ENCODE measurements around the gene DPP9. TPM values are rescaled to one million over a fixed set of nuclear protein-coding genes. Genes with fewer than 3 reads are reported as not detected.

DPP9 gene
- total RNA-seq, 1 donor from 2014 or later, result 34.0 TPM

DNA sequence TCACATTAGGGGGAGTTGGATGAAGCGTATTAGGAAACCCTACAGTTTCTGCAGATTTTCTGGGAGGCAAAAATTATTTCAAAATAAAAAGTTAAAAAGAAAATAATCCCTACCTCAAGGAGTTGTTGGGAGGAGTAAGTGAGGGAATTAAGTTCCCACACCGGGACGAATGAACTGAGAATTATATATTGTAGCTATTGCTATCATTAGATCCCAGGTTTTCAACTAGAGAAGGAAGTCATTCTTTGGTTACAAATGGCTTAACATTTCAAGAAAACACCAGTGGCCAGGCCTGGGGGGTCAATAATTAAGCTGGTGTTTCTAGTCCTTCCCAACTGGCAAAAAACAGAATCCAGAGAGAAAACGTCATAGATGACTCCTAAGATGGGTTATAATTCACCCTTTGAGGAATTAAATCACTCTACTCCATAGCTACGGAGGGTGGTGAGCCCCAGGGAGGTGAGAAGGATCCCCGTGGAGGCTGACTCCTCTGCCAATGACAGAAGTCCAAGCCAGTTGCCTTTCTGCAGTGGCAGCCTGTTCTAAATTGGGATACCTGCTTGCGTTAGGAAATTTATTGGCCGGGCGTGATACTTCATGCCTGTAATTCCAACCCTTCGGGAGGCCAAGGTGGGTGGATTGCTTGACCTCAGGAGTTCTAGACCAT, 52.3 kb downstream of the DPP9 start:
- FAIRE-seq (no peak), DNase-seq (ENCODE audit: low read depth) (no peak)
- Histone ChIP-seq H3K27me3 (ENCODE audit: control insufficient read depth, insufficient read depth, low read length) (no peaks in the 10 kb centered on the region), H3K36me3 (ENCODE audit: control insufficient read depth, insufficient read depth, low read length) (peaks cover 10% of the 10 kb centered on the region), H3K4me3 (ENCODE audit: low read depth, low read length) (no peak overlapping the region)
- TF ChIP-seq, protein P1, sequence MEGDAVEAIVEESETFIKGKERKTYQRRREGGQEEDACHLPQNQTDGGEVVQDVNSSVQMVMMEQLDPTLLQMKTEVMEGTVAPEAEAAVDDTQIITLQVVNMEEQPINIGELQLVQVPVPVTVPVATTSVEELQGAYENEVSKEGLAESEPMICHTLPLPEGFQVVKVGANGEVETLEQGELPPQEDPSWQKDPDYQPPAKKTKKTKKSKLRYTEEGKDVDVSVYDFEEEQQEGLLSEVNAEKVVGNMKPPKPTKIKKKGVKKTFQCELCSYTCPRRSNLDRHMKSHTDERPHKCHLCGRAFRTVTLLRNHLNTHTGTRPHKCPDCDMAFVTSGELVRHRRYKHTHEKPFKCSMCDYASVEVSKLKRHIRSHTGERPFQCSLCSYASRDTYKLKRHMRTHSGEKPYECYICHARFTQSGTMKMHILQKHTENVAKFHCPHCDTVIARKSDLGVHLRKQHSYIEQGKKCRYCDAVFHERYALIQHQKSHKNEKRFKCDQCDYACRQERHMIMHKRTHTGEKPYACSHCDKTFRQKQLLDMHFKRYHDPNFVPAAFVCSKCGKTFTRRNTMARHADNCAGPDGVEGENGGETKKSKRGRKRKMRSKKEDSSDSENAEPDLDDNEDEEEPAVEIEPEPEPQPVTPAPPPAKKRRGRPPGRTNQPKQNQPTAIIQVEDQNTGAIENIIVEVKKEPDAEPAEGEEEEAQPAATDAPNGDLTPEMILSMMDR (IDR thresholded peaks at IDR 0.05; ENCODE audit: insufficient read depth, low read length, severe bottlenecking), result no peak

GRCh38 chr19:4669723-4670480, 53.7 kb downstream of the DPP9 start, which contains the start of gene MYDGF:
TSS of gene MYDGF (minus strand) at chr19:4670342. CDS start at chr19:4670334, 8 bp downstream.
- TF ChIP-seq, protein P1 (IDR thresholded peaks at IDR 0.05; ENCODE audit: insufficient read depth, low read length, severe bottlenecking), result no peak
- DNase-seq (ENCODE audit: low read depth) (peak; percentile 56), FAIRE-seq (no peak)
- Histone ChIP-seq H3K36me3 (ENCODE audit: control insufficient read depth, insufficient read depth, low read length) (peaks cover 16% of the 10 kb centered on the region), H3K4me3 (ENCODE audit: low read depth, low read length) (peak within 1 kb of the TSS; percentile 95), H3K27me3 (ENCODE audit: control insufficient read depth, insufficient read depth, low read length) (no peaks in the 10 kb centered on the region)

DNA sequence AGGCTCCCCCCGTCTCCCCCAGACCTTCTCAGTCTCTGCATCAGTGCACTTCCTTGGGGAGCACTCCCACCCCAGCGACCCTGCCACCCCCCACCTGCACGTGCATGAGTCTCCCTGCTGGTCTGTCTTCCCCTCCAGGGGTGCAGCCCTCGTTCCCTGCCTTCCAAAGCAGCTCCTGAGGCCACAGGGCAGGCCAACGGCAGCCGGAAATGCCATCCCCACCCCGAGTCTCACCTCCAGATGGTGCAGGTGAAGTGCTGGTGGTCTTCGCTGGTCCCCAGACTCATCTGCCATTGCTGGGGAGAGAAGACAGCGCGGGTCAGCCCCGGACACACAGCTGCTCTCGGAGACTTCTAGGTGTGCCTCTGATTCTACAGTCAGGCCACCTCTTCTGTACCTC, 59.0 kb downstream of the DPP9 start:
- no peak overlapping the region for H3K4me3 ChIP-seq (ENCODE audit: low read depth, low read length)
- TF ChIP-seq, protein P1 (IDR thresholded peaks at IDR 0.05; ENCODE audit: insufficient read depth, low read length, severe bottlenecking), result no peak
- H3K36me3 ChIP-seq (ENCODE audit: control insufficient read depth, insufficient read depth, low read length), result peaks cover 36% of the 10 kb centered on the region
- DNase-seq (ENCODE audit: low read depth) (no peak), FAIRE-seq (no peak)
- no peaks in the 10 kb centered on the region for H3K27me3 ChIP-seq (ENCODE audit: control insufficient read depth, insufficient read depth, low read length)

DNA sequence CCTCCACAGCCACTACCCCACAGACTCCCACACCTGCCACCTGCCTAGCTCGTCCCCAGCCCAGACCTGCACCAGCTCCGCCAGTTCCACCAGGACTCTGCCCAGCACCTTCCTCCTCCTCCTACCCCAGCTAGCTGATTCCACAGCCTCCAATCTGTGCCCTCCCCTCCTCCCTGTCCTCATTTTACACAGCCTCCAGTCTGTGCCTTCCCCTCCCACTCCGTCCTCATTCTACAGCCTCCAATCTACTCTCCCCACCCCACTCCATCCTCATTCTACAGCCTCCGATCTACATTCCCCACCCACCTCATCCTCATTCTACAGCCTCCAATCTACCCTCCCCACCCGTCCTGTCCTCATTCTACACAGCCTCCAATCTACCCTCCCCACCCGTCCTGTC, 60.8 kb downstream of the DPP9 start:
- TF ChIP-seq, protein P1 (IDR thresholded peaks at IDR 0.05; ENCODE audit: insufficient read depth, low read length, severe bottlenecking), result no peak
- H3K36me3 ChIP-seq (ENCODE audit: control insufficient read depth, insufficient read depth, low read length), result peaks cover 35% of the 10 kb centered on the region
- H3K4me3 ChIP-seq (ENCODE audit: low read depth, low read length), result no peak overlapping the region
- H3K27me3 ChIP-seq (ENCODE audit: control insufficient read depth, insufficient read depth, low read length), result no peaks in the 10 kb centered on the region
- no peak for DNase-seq (ENCODE audit: low read depth)
- no peak for FAIRE-seq

DNA sequence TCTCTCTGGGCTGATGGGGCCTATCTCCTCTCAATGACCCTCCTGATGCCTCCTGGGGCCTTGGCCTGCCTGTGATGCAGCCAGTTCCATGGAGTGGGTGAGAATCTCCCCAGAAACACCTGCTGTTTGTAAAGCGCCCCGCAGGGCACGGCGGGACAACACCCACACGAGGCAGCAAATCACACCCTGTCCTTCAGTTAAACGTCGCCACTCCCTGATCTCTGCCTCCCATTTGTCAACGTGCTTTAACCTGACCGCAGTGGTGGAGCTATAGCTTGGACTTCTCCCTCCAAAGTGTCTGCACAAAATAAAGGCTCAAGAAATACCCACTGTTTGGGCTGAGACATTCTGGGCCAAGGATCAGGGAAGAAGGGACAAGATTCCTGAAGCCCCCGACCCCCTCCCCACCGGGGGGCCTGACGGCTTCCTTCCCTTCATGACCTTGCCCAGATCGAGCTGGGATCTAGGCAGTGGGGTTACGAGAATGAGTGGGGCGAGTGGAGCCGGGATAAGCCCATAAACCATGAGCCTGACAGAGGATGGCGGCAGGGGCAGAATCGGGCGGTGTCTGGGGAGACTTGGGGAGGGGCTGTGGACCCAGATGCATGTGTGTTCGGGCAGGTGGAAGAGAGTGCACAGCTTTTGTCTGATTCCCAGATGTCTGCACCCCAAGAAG, 61.5 kb downstream of the DPP9 start:
- H3K4me3 ChIP-seq (ENCODE audit: low read depth, low read length), result no peak overlapping the region
- no peaks in the 10 kb centered on the region for H3K27me3 ChIP-seq (ENCODE audit: control insufficient read depth, insufficient read depth, low read length)
- TF ChIP-seq, protein P1 (IDR thresholded peaks at IDR 0.05; ENCODE audit: insufficient read depth, low read length, severe bottlenecking), result no peak
- H3K36me3 ChIP-seq (ENCODE audit: control insufficient read depth, insufficient read depth, low read length), result peaks cover 34% of the 10 kb centered on the region
- DNase-seq (ENCODE audit: low read depth), result no peak
- peak; percentile 36 for FAIRE-seq
